Esophagus muscularis mucosa (tissue), 3 donors: Measurements from ENCODE around the gene PRPS1.

ENCODE experiments used
- POLR2A ChIP-seq: fragments of 450-650 bp; IDR thresholded peaks from one replicate; pipeline ENCODE4 v1.6.1; 2017; ENCODE audit warnings: antibody characterized with exemption, moderate library complexity, mild to moderate bottlenecking, low read depth
- POLR2AphosphoS5 ChIP-seq, 2 donors: sonication (generic); formaldehyde crosslinking; IDR thresholded peaks; one replicate each; pipeline ENCODE4 v1.6.1; 2017; ENCODE audit warnings: antibody characterized with exemption in 2 of 2
- TF ChIP-seq, protein P1 (sequence below), 3 experiments: fragments of 200-600 bp in 2 of 3; fragments of 450-650 bp in 1 of 3; sonication (generic) in 2 of 3; IDR thresholded peaks; one replicate each; pipeline ENCODE4 v1.5.1; 2017 to 2019; ENCODE audit warnings: antibody characterized with exemption in 3 of 3, mild to moderate bottlenecking in 2 of 3, moderate library complexity in 1 of 3

DNA sequence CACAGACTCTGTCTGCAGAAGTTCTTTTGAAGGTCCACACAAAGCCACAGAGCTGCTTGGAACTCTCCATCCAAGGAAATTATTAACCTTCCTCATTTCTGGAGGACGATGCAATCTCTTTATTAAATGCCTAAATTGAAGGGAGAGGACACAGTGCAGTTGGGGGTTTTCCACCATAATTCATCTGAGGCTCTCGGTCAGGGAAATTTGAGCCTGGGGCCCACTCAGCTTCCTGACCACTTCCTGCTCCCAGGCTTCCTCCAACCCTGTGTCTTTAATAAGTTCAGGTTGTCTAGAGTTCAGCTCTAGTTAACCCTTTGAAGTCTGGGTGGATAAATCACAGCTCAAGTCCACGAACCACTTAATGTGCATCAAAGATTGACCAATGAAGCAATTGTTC is 58.5 kb downstream of the PRPS1 start:
- TF ChIP-seq POLR2AphosphoS5 (IDR thresholded peaks at IDR 0.05) (no peak), POLR2A (no peak)
- TF ChIP-seq, protein P1, sequence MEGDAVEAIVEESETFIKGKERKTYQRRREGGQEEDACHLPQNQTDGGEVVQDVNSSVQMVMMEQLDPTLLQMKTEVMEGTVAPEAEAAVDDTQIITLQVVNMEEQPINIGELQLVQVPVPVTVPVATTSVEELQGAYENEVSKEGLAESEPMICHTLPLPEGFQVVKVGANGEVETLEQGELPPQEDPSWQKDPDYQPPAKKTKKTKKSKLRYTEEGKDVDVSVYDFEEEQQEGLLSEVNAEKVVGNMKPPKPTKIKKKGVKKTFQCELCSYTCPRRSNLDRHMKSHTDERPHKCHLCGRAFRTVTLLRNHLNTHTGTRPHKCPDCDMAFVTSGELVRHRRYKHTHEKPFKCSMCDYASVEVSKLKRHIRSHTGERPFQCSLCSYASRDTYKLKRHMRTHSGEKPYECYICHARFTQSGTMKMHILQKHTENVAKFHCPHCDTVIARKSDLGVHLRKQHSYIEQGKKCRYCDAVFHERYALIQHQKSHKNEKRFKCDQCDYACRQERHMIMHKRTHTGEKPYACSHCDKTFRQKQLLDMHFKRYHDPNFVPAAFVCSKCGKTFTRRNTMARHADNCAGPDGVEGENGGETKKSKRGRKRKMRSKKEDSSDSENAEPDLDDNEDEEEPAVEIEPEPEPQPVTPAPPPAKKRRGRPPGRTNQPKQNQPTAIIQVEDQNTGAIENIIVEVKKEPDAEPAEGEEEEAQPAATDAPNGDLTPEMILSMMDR (IDR thresholded peaks at IDR 0.05), result no peak
